HG03460 (cell line): ENCODE results near the gene MID1.

Source experiments
- ATAC-seq: cut with Tn5 transposase; IDR thresholded peaks from one replicate; pipeline ENCODE4 v1.9.1; 2021; ENCODE audit not compliant: unreplicated experiment

MID1 gene

GRCh38 chrX:10447564-10448214, 172.7 kb downstream of the MID1 start:
- no peak for ATAC-seq

- ATAC-seq, result no peak
Observed at GRCh38 chrX:10444204-10444603, 176.2 kb downstream of the MID1 start.

GRCh38 chrX:10441464-10441863, 178.9 kb downstream of the MID1 start:
- no peak for ATAC-seq

- ATAC-seq, result no peak
Observed at GRCh38 chrX:10433296-10433965, 187.0 kb downstream of the MID1 start.

- ATAC-seq, result no peak
Observed at GRCh38 chrX:10429908-10430307, 190.5 kb downstream of the MID1 start.

GRCh38 chrX:10427249-10427648, 193.1 kb downstream of the MID1 start:
- no peak for ATAC-seq

- ATAC-seq, result no peak
Observed at GRCh38 chrX:10423716-10424115, 196.7 kb downstream of the MID1 start.

GRCh38 chrX:10420134-10420533, 200.3 kb downstream of the MID1 start:
- ATAC-seq, result no peak

- ATAC-seq, result no peak
Observed at GRCh38 chrX:10416424-10416823, 204.0 kb downstream of the MID1 start.

GRCh38 chrX:10415306-10416001, 204.9 kb downstream of the MID1 start:
- ATAC-seq, result no peak

GRCh38 chrX:10414862-10415261, 205.5 kb downstream of the MID1 start:
- ATAC-seq, result no peak

- ATAC-seq, result no peak
Observed at GRCh38 chrX:10414156-10414824, 206.1 kb downstream of the MID1 start.

GRCh38 chrX:10404436-10404835, 215.9 kb downstream of the MID1 start:
- ATAC-seq, result no peak

- no peak for ATAC-seq
Observed at GRCh38 chrX:10401239-10401638, 219.1 kb downstream of the MID1 start.

- ATAC-seq, result no peak
Observed at GRCh38 chrX:10399043-10399741, 221.2 kb downstream of the MID1 start.

- ATAC-seq, result no peak
Observed at GRCh38 chrX:10398215-10398614, 222.2 kb downstream of the MID1 start.

GRCh38 chrX:10397349-10397748, 223.0 kb downstream of the MID1 start:
- ATAC-seq, result no peak

- no peak for ATAC-seq
Observed at GRCh38 chrX:10395643-10396042, 224.7 kb downstream of the MID1 start.
